IgD-negative memory B cell (primary cell): Measurements from ENCODE around the gene ARMH1. TPM values are rescaled to one million over a fixed set of nuclear protein-coding genes. Genes with fewer than 3 reads are reported as not detected.
"Not testable (repeated sequence)": the region's sequence is repeated elsewhere in the genome, so short reads cannot be mapped to it uniquely, and the experiment has no call there.

Experiments used
- H3K27ac Mint-ChIP-seq, 3 donors: one replicate each; pipeline ENCODE4 v1.8.0; 2020 to 2022; ENCODE audit warnings: mild to moderate bottlenecking in 3 of 3, mixed read lengths in 3 of 3, moderate library complexity in 1 of 3
- H3K27me3 Mint-ChIP-seq: one replicate; pipeline ENCODE4 v1.8.0; 2021; ENCODE audit warnings: mixed read lengths
- H3K36me3 Mint-ChIP-seq: one replicate; pipeline ENCODE4 v1.8.0; 2020; ENCODE audit warnings: mild to moderate bottlenecking, mixed read lengths
- H3K4me1 Mint-ChIP-seq, 3 donors: one replicate each; pipeline ENCODE4 v1.8.0; 2020 to 2022; ENCODE audit warnings: mixed read lengths in 3 of 3, mild to moderate bottlenecking in 1 of 3
- H3K4me3 Mint-ChIP-seq, 4 donors: one replicate each; pipeline ENCODE4 v1.8.0; 2020 to 2022; ENCODE audit warnings: mild to moderate bottlenecking in 4 of 4, mixed read lengths in 4 of 4, moderate library complexity in 3 of 4
- H3K9me3 Mint-ChIP-seq, 3 donors: one replicate each; pipeline ENCODE4 v1.8.0; 2020 to 2021; ENCODE audit warnings: mixed read lengths in 3 of 3, mild to moderate bottlenecking in 1 of 3
- polyA plus RNA-seq: library from polyadenylated mRNA; unstranded; fragments of 300-500 nt; fragmentation: Illumina TruSeq; gene quantifications from one replicate; pipeline ENCODE4 v1.2.3, GENCODE V29; 2021

ARMH1 gene
- polyA plus RNA-seq, 1 donor from 2014 or later: 5.6 TPM

DNA sequence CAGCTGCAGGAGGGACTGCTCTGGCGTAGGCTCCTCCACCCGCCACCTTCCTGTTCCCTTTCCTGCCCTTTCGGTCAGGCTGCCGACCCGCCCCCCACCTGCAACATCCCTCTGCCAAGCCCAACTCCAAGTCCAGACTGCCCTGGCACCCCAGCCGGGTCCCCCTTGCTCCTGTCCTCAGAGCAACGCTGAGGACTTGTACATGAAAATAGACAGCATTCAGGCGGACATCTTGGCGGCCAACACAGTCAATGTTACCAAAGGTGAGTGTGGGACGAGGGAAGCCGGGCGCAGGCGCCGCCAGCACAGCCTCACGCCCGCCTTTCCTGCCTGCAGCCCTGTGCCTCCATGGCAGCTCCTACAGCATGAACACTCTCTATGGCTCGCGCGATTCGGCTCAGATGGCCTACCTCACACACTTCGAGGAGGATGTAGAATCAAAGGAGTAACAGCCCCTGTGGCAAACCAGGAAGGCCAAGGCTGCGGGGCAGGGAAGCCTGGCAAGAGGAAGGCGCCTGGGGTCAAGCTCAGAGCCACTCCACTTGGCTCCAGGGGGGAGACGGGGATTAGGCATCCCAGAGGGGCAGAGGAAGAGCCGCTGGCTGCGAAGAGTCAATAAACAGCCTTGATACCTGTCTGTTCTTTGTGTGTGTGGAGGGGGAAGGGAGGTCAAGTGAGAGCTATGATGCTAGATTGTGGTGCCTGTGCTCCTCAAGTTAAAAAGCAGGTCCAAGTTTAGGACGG is 50.6 kb downstream of the ARMH1 start:
- Mint-ChIP-seq H3K36me3 (no peaks in the 10 kb centered on the region), H3K4me3 (peak overlapping the region in 2 of 4 donors; percentile 36 to 87), H3K4me1 (peaks cover 28 to 44% (median 36%) of the 10 kb centered on the region in 3 donors), H3K9me3 (no peaks in the 10 kb centered on the region), H3K27ac (peak overlapping the region; percentile 16 to 66 (median 63)), H3K27me3 (no peaks in the 10 kb centered on the region)

GRCh38 chr1:44730741-44731512 is 56.4 kb downstream of the ARMH1 start, which contains the start of gene RNU5D-1:
Gene RNU5D-1, minus strand, starts transcription at chr1:44731170.
- Mint-ChIP-seq H3K36me3 (no peaks in the 10 kb centered on the region), H3K4me3 (peak within 1 kb of the TSS; percentile 78 to 87 (median 82)), H3K27ac (peak within 1 kb of the TSS; percentile 97 to 100 (median 100)), H3K4me1 (peaks cover 12 to 22% (median 17%) of the 10 kb centered on the region in 3 donors), H3K27me3 (no peaks in the 10 kb centered on the region), H3K9me3 (no peaks in the 10 kb centered on the region)

- Mint-ChIP-seq H3K27me3 (no peaks in the 10 kb centered on the region), H3K9me3 (no peaks in the 10 kb centered on the region), H3K36me3 (no peaks in the 10 kb centered on the region), H3K27ac (peak overlapping the region in 1 of 3 donors; percentile 25), H3K4me1 (peaks cover 12 to 19% (median 13%) of the 10 kb centered on the region in 3 donors), H3K4me3 (peak overlapping the region in 1 of 4 donors; percentile 20)
Observed at GRCh38 chr1:44733365-44733764, 58.9 kb downstream of the ARMH1 start.

- H3K9me3 Mint-ChIP-seq: no peaks in the 10 kb centered on the region
- H3K36me3 Mint-ChIP-seq: no peaks in the 10 kb centered on the region
- H3K27ac Mint-ChIP-seq: peak overlapping the region in 1 of 3 donors; percentile 25
- H3K4me3 Mint-ChIP-seq: peak overlapping the region in 1 of 4 donors; percentile 20
- H3K4me1 Mint-ChIP-seq: peaks cover 12 to 19% (median 13%) of the 10 kb centered on the region in 3 donors
- H3K27me3 Mint-ChIP-seq: no peaks in the 10 kb centered on the region
Observed at GRCh38 chr1:44733784-44734183, 59.3 kb downstream of the ARMH1 start.

GRCh38 chr1:44735992-44736391 is 61.5 kb downstream of the ARMH1 start:
- Mint-ChIP-seq H3K9me3 (no peaks in the 10 kb centered on the region), H3K36me3 (no peaks in the 10 kb centered on the region), H3K27ac (no peak overlapping the region), H3K4me3 (peak overlapping the region in 1 of 4 donors; percentile 55), H3K27me3 (no peaks in the 10 kb centered on the region), H3K4me1 (peaks cover 10 to 20% (median 14%) of the 10 kb centered on the region in 3 donors)

DNA sequence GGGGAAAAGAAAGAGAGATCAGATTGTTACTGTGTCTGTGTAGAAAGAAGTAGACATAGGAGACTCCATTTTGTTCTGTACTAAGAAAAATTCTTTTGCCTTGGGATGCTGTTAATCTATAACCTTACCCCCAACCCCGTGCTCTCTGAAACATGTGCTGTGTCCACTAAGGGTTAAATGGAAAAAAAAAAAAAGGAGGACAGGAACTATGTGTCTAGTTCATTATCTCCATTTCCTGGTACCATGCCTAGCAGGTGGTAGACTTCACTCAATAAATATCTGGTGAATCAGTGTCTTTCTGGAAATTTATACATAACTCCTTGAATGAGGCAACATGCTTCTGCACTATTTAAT is 64.4 kb downstream of the ARMH1 start:
- Mint-ChIP-seq H3K4me3 (peak overlapping the region; percentile 92 to 99 (median 96)), H3K27ac (peak overlapping the region; percentile 84 to 98 (median 96)), H3K4me1 (peaks cover 7 to 17% (median 8%) of the 10 kb centered on the region in 3 donors)
- not testable (repeated sequence) for H3K9me3 Mint-ChIP-seq, H3K36me3 Mint-ChIP-seq, H3K27me3 Mint-ChIP-seq

GRCh38 chr1:44739307-44740178 is 65.0 kb downstream of the ARMH1 start, which contains the start of gene KIF2C:
Gene KIF2C, plus strand, starts transcription at chr1:44739837. Its CDS starts 96 bp downstream, at chr1:44739933.
- Mint-ChIP-seq H3K27me3 (no peaks in the 10 kb centered on the region), H3K36me3 (no peaks in the 10 kb centered on the region), H3K9me3 (no peaks in the 10 kb centered on the region), H3K4me3 (peak within 1 kb of the TSS; percentile 92 to 99 (median 96)), H3K4me1 (peaks cover 7 to 17% (median 8%) of the 10 kb centered on the region in 3 donors), H3K27ac (peak within 1 kb of the TSS; percentile 84 to 98 (median 96))

- Mint-ChIP-seq H3K27me3 (no peaks in the 10 kb centered on the region), H3K4me3 (peak overlapping the region; percentile 92 to 99 (median 96)), H3K9me3 (no peaks in the 10 kb centered on the region), H3K36me3 (no peaks in the 10 kb centered on the region), H3K27ac (peak overlapping the region; percentile 84 to 98 (median 96)), H3K4me1 (peaks cover 7 to 17% (median 8%) of the 10 kb centered on the region in 3 donors)
Observed at GRCh38 chr1:44740179-44740617, 65.7 kb downstream of the ARMH1 start.

DNA sequence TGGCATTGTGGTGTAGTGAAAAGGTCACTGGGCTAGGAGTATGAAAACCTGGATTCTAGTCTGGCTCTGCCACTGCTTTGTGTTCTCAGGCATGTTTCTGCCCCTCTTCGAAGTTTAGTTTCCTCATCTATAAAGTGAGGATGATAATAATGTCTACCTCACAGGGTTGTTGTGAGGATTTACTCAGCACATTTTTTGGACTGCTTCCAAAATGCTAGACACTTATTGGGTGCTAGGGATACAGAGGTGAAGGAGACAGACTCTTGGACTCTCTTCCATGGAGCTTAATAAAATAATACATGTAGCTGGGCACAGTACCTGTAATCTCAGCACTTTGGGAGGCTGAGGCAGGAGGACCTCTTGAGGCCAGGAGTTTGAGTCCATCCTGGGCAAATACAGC is 68.7 kb downstream of the ARMH1 start:
- H3K4me3 Mint-ChIP-seq: peak overlapping the region in 1 of 4 donors; percentile 50
- no peaks in the 10 kb centered on the region for H3K9me3 Mint-ChIP-seq
- no peaks in the 10 kb centered on the region for H3K27me3 Mint-ChIP-seq
- no peak overlapping the region for H3K27ac Mint-ChIP-seq
- H3K36me3 Mint-ChIP-seq: no peaks in the 10 kb centered on the region
- peaks cover 7 to 17% (median 8%) of the 10 kb centered on the region in 3 donors for H3K4me1 Mint-ChIP-seq

DNA sequence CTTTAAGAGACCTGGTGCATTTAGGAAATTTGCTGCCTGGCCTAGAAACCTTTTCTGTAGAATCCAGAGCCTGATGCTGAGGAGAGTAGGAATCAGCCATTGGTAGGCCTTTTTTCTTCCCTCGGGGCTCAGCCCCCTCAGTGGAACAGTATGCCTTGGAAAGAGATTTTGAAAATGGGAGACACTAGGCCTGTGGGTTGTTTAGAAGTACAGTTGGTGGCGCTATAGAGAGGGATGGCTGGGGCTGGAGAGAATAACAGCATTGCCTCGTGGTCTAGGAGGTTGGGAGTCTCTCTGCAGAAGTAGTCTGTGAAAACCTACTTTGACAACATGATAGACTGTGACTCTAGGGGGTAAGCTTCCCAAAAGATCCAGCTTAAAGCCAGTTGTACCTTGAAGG is 73.4 kb downstream of the ARMH1 start:
- Mint-ChIP-seq H3K27me3 (no peaks in the 10 kb centered on the region), H3K9me3 (no peaks in the 10 kb centered on the region), H3K4me3 (peak overlapping the region in 1 of 4 donors; percentile 10), H3K4me1 (peaks cover 1 to 7% (median 2%) of the 10 kb centered on the region in 3 donors), H3K27ac (no peak overlapping the region), H3K36me3 (no peaks in the 10 kb centered on the region)

DNA sequence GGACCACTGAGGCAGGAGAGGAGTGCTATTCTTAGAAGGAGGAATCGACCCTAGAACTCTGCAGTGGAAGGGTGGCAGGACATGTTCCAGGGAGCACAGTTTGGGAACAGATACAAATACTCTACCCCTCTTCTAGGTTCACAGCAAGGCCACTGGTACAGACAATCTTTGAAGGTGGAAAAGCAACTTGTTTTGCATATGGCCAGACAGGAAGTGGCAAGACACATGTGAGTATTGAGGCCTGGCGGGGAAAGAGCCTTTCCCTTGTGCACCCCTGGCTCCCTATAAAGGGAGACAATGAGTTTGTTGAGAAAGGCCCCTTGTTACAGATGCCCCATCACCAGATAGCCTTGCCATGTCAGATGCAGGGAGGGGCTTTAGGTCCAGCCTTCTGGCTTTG is 82.9 kb downstream of the ARMH1 start:
- Mint-ChIP-seq H3K27me3 (no peaks in the 10 kb centered on the region), H3K27ac (peak overlapping the region in 1 of 3 donors; percentile 63), H3K4me1 (peaks cover 14 to 24% (median 16%) of the 10 kb centered on the region in 3 donors), H3K9me3 (no peaks in the 10 kb centered on the region), H3K4me3 (peak overlapping the region in 2 of 4 donors; percentile 8 to 51), H3K36me3 (no peaks in the 10 kb centered on the region)

GRCh38 chr1:44759077-44759476 is 84.6 kb downstream of the ARMH1 start:
- Mint-ChIP-seq H3K9me3 (peaks cover 0 to 1% (median 0%) of the 10 kb centered on the region in 3 donors), H3K27ac (peak overlapping the region in 1 of 3 donors; percentile 53), H3K36me3 (peaks cover 2% of the 10 kb centered on the region), H3K4me1 (peaks cover 10 to 18% (median 12%) of the 10 kb centered on the region in 3 donors), H3K27me3 (no peaks in the 10 kb centered on the region), H3K4me3 (no peak overlapping the region)

- H3K36me3 Mint-ChIP-seq: peaks cover 2% of the 10 kb centered on the region
- no peak overlapping the region for H3K27ac Mint-ChIP-seq
Observed at GRCh38 chr1:44760876-44761275, 86.4 kb downstream of the ARMH1 start.

DNA sequence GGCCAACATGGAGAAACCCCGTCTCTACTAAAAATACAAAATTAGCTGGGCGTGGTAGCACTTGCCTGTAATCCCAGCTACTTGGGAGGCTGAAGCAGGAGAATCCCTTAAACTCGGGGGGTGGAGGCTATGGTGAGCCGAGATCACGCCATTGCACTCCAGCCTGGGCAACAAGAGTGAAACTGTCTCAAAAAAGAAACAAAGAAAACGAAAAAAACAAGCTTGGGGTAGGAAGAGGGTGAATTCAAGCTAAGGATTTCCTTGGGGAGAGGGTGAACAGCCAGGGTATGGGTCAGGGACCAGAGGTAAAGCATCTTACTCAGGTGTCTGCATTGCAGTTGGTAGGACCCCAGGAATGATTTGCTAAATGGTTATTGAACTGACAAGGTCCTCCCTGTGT is 91.9 kb downstream of the ARMH1 start:
- H3K27me3 Mint-ChIP-seq, H3K4me1 Mint-ChIP-seq, H3K27ac Mint-ChIP-seq, H3K9me3 Mint-ChIP-seq, H3K4me3 Mint-ChIP-seq, H3K36me3 Mint-ChIP-seq: not testable (repeated sequence)

More at GRCh38 chr1:44760876-44761275, 86.4 kb downstream of the ARMH1 start:
- Mint-ChIP-seq H3K27me3 (no peaks in the 10 kb centered on the region), H3K4me3 (no peak overlapping the region), H3K4me1 (peaks cover 10 to 14% (median 12%) of the 10 kb centered on the region in 3 donors), H3K9me3 (peaks cover 0 to 1% (median 0%) of the 10 kb centered on the region in 3 donors)
